Parathyroid adenoma (tissue), 2 donors: ENCODE data around the gene CNOT4.

Source experiments
- H2AFZ ChIP-seq: fragments of 300-600 bp; sonication (generic); one replicate; pipeline ENCODE4 v1.7.0; 2017; ENCODE audit warnings: antibody characterized with exemption, mild to moderate bottlenecking
- H3K27ac ChIP-seq: fragments of 300-600 bp; sonication (generic); one replicate; pipeline ENCODE4 v1.7.0; 2017
- H3K27me3 ChIP-seq: fragments of 300-600 bp; sonication (generic); one replicate; pipeline ENCODE4 v1.7.0; 2017; ENCODE audit warnings: low read length; ENCODE audit not compliant: control insufficient read depth, insufficient read depth
- H3K36me3 ChIP-seq: fragments of 300-600 bp; sonication (generic); one replicate; pipeline ENCODE4 v1.7.0; 2017; ENCODE audit warnings: low read length; ENCODE audit not compliant: control insufficient read depth, insufficient read depth
- H3K4me1 ChIP-seq: fragments of 300-600 bp; sonication (generic); one replicate; pipeline ENCODE4 v1.7.0; 2017; ENCODE audit warnings: control low read depth
- H3K4me2 ChIP-seq: fragments of 300-600 bp; sonication (generic); one replicate; pipeline ENCODE4 v1.7.0; 2017; ENCODE audit warnings: low read length
- H3K4me3 ChIP-seq: fragments of 300-600 bp; sonication (generic); one replicate; pipeline ENCODE4 v1.7.0; 2017; ENCODE audit warnings: low read depth, low read length
- H3K79me2 ChIP-seq: fragments of 300-600 bp; sonication (generic); one replicate; pipeline ENCODE4 v1.7.0; 2017; ENCODE audit warnings: control low read depth
- H3K9ac ChIP-seq: fragments of 300-600 bp; sonication (generic); one replicate; pipeline ENCODE4 v1.7.0; 2017; ENCODE audit warnings: mild to moderate bottlenecking
- H3K9me3 ChIP-seq: fragments of 300-600 bp; sonication (generic); one replicate; pipeline ENCODE4 v1.7.0; 2017; ENCODE audit warnings: low read length; ENCODE audit not compliant: control insufficient read depth
- TF ChIP-seq, protein P1 (sequence below): fragments of 300-600 bp; sonication (generic); IDR thresholded peaks from one replicate; pipeline ENCODE4 v1.7.0; 2017; ENCODE audit warnings: antibody characterized with exemption, mild to moderate bottlenecking
- donor health status: primary hyperparathyroidism.

The CNOT4 gene

DNA sequence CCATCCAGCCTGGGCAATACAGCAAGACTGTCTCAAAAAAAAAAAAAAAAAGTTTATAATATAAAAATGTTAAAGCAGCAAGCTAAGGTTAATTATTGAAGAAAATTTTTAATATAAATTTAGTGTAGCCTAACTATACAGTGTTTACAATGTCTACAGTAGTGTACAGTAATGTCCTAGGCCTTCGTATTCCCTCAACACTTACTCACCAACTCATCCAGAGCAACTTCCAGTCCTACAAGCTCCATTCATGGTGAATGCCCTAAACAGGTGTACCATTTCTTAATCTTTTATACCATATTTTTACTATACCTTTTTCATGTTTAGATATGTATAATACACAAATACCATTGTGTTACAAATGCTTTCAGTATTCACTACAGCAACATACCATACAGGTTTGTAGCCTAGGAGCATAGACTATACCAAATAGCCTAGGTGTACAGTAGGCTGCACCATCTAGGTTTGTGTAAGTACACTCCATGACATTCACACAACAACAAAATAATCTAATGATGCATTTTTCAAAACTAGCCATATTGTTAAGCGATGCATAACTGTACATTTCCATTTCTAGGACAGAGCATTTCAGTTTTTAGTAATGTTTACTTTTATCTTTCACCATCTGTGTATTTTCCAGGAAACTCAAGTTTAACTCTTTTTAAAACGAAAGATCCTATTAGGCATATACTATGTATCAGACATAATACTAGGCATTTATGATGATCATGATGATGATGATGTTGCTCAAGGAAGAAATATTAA lies 43.3 kb downstream of the CNOT4 start:
- H3K9ac ChIP-seq: no peak overlapping the region
- no peak overlapping the region for H3K4me2 ChIP-seq
- no peaks in the 10 kb centered on the region for H3K4me1 ChIP-seq
- H3K4me3 ChIP-seq: no peak overlapping the region
- no peak overlapping the region for H2AFZ ChIP-seq
- H3K27ac ChIP-seq: no peak overlapping the region
- H3K79me2 ChIP-seq: peaks cover 39% of the 10 kb centered on the region
- H3K9me3 ChIP-seq: no peaks in the 10 kb centered on the region
- TF ChIP-seq, protein P1, sequence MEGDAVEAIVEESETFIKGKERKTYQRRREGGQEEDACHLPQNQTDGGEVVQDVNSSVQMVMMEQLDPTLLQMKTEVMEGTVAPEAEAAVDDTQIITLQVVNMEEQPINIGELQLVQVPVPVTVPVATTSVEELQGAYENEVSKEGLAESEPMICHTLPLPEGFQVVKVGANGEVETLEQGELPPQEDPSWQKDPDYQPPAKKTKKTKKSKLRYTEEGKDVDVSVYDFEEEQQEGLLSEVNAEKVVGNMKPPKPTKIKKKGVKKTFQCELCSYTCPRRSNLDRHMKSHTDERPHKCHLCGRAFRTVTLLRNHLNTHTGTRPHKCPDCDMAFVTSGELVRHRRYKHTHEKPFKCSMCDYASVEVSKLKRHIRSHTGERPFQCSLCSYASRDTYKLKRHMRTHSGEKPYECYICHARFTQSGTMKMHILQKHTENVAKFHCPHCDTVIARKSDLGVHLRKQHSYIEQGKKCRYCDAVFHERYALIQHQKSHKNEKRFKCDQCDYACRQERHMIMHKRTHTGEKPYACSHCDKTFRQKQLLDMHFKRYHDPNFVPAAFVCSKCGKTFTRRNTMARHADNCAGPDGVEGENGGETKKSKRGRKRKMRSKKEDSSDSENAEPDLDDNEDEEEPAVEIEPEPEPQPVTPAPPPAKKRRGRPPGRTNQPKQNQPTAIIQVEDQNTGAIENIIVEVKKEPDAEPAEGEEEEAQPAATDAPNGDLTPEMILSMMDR: no peak
- no peaks in the 10 kb centered on the region for H3K27me3 ChIP-seq
- H3K36me3 ChIP-seq: no peaks in the 10 kb centered on the region

DNA sequence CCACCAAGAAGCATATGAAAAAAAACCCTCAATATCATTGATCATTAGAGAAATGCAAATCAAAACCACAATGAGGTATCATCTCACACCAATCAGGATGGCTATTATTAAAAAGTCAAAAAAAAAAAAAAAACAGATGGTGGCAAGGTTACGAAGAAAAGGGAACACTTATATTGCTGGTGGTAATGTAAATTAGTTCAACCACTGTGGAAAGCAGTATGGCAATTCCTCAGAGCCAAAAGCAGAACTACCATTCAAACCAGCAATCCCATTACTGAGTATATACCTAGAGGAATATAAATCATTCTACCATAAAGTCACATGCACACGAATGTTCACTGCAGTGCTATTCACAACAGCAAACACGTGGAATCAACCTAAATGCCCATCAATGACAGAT lies 46.0 kb downstream of the CNOT4 start:
- H3K9ac ChIP-seq: no peak overlapping the region
- H3K4me3 ChIP-seq: no peak overlapping the region
- peaks cover 41% of the 10 kb centered on the region for H3K79me2 ChIP-seq
- peaks cover 2% of the 10 kb centered on the region for H3K4me1 ChIP-seq
- no peaks in the 10 kb centered on the region for H3K9me3 ChIP-seq
- TF ChIP-seq, protein P1: no peak
- no peak overlapping the region for H3K27ac ChIP-seq
- no peaks in the 10 kb centered on the region for H3K27me3 ChIP-seq
- no peaks in the 10 kb centered on the region for H3K36me3 ChIP-seq
- H2AFZ ChIP-seq: no peak overlapping the region
- no peak overlapping the region for H3K4me2 ChIP-seq

DNA sequence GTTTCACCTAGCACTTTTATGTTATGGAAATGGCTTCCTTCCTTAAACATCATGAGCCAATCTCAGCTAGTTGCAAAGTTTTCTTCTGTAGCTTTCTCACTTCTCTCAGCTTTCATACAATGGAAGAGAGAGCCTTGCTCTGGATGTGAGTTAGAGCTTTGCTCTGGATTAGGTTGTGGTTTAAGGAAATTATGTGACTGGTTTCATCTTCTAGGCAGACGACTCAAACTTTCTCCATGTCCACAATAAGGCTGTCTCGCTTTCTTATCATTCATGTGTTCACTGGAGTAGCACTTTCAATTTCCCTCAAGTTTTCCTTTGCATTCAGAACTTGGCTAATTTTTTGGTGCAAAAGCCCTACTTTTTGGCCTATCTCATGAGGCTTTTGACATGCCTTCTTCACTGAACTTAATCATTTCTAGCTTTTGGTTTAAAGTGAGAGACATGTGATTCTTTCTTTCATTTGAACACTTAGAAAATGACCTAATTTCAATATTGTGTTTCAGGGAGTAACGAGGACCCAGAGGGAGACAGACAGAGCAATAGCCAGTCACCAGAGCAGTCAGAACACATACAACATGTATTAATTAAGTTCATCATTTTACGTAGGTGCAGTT lies 49.8 kb downstream of the CNOT4 start:
- H3K36me3 ChIP-seq: no peaks in the 10 kb centered on the region
- H3K27ac ChIP-seq: no peak overlapping the region
- no peaks in the 10 kb centered on the region for H3K27me3 ChIP-seq
- H3K4me1 ChIP-seq: peaks cover 3% of the 10 kb centered on the region
- TF ChIP-seq, protein P1: no peak
- no peaks in the 10 kb centered on the region for H3K9me3 ChIP-seq
- no peak overlapping the region for H3K9ac ChIP-seq
- no peak overlapping the region for H2AFZ ChIP-seq
- H3K4me3 ChIP-seq: no peak overlapping the region
- no peak overlapping the region for H3K4me2 ChIP-seq
- peaks cover 30% of the 10 kb centered on the region for H3K79me2 ChIP-seq

DNA sequence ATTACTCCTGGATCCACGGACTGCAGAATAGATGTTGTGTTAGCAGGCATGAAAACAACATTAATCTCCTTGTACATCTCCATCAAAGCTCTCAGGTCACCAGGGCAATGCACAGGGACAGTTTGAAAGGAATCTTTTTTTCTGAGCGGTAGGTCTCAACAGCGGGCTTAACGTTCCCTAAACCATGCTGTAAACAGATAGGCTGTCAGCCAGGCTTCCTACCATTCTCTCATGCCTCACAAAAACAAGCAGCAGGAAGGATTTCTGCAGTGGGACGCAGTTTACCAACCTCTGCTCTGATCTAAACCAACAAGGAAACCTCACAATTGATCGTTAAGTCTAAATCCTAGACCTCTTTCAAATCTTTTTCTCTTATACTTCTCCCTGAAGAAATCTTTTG lies 50.8 kb downstream of the CNOT4 start:
- Histone ChIP-seq H3K4me2 (no peak overlapping the region), H3K4me3 (no peak overlapping the region), H3K9me3 (no peaks in the 10 kb centered on the region), H3K36me3 (no peaks in the 10 kb centered on the region), H3K9ac (no peak overlapping the region), H2AFZ (no peak overlapping the region), H3K27me3 (no peaks in the 10 kb centered on the region), H3K27ac (no peak overlapping the region), H3K79me2 (peaks cover 26% of the 10 kb centered on the region), H3K4me1 (peaks cover 3% of the 10 kb centered on the region)
- TF ChIP-seq, protein P1: no peak

DNA sequence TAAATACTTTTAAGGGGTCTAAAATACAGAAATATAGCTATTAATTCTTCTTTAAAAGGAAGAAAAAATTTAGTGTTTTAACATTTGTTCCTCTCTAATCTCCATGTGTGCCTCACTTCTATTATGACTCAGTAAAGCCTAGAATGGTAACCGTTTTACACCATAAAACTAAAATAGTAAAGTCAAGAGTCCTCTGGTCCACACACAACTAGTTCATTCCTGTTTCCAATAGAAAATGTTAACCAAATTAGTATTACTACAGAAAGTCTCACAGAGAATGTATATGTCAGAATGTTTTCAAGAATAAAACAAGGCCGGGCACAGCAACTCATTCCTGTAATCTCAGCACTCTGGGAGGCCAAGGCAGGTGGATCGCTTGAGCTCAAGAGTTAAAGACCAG lies 55.8 kb downstream of the CNOT4 start:
- Histone ChIP-seq H3K9me3 (no peaks in the 10 kb centered on the region), H3K9ac (no peak overlapping the region), H3K4me1 (peaks cover 2% of the 10 kb centered on the region), H3K4me3 (no peak overlapping the region), H3K4me2 (no peak overlapping the region), H3K27me3 (no peaks in the 10 kb centered on the region), H3K79me2 (peaks cover 23% of the 10 kb centered on the region), H2AFZ (no peak overlapping the region), H3K27ac (no peak overlapping the region), H3K36me3 (no peaks in the 10 kb centered on the region)
- TF ChIP-seq, protein P1: no peak
